ENCODE measurements around the gene ADAMTSL5.

Gene ADAMTSL5

DNA sequence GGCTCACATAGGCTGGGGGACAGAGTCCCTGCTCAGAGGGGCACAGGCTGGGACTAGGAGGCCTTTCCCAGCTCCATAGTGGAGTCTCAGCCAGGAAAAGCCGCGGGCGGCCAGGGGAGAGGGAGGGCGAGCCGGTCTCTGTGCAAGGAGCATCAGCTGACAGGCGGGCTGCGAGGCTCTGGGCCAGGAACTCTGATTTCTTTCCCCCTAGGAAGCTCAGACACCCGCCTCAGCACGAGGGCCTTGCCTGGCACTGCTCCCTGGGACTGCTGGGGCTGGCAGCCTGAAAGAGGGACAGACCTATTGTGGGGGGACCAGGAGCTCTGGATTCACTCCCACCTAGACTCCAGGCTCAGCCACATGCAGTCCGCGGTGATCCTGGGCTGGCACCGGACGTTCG, 8.8 kb upstream of the ADAMTSL5 start:
- no peak for ATAC-seq
- no peak for TF ChIP-seq ZNF8 (CRISPR knock-in tag; IDR thresholded peaks at IDR 0.05)
- TF ChIP-seq ZNF565 (CRISPR knock-in tag; conservative IDR thresholded peaks at IDR 0.05; ENCODE audit: low read depth) = no peak
- TF ChIP-seq RARB (CRISPR knock-in tag; IDR thresholded peaks at IDR 0.05) = no peak
- TF ChIP-seq OSR1 (CRISPR knock-in tag; IDR thresholded peaks at IDR 0.05) = no peak
- TF ChIP-seq, protein P1, sequence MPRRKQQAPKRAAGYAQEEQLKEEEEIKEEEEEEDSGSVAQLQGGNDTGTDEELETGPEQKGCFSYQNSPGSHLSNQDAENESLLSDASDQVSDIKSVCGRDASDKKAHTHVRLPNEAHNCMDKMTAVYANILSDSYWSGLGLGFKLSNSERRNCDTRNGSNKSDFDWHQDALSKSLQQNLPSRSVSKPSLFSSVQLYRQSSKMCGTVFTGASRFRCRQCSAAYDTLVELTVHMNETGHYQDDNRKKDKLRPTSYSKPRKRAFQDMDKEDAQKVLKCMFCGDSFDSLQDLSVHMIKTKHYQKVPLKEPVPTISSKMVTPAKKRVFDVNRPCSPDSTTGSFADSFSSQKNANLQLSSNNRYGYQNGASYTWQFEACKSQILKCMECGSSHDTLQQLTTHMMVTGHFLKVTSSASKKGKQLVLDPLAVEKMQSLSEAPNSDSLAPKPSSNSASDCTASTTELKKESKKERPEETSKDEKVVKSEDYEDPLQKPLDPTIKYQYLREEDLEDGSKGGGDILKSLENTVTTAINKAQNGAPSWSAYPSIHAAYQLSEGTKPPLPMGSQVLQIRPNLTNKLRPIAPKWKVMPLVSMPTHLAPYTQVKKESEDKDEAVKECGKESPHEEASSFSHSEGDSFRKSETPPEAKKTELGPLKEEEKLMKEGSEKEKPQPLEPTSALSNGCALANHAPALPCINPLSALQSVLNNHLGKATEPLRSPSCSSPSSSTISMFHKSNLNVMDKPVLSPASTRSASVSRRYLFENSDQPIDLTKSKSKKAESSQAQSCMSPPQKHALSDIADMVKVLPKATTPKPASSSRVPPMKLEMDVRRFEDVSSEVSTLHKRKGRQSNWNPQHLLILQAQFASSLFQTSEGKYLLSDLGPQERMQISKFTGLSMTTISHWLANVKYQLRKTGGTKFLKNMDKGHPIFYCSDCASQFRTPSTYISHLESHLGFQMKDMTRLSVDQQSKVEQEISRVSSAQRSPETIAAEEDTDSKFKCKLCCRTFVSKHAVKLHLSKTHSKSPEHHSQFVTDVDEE (CRISPR knock-in tag; IDR thresholded peaks at IDR 0.05) = no peak
- TF ChIP-seq BACH2 (CRISPR knock-in tag; IDR thresholded peaks at IDR 0.05; ENCODE audit: borderline replicate concordance) = no peak
- no peak for TF ChIP-seq SNAI2 (CRISPR knock-in tag; IDR thresholded peaks at IDR 0.05)
- no peak for TF ChIP-seq GLIS3 (CRISPR knock-in tag; IDR thresholded peaks at IDR 0.05)
- no peak for TF ChIP-seq CSRNP3 (CRISPR knock-in tag; IDR thresholded peaks at IDR 0.05)
- TF ChIP-seq POU6F1 (CRISPR knock-in tag; IDR thresholded peaks at IDR 0.05; ENCODE audit: borderline replicate concordance, low read depth) = no peak
- TF ChIP-seq ZFP30 (CRISPR knock-in tag; IDR thresholded peaks at IDR 0.05) = no peak
- TF ChIP-seq ESRRG (CRISPR knock-in tag; IDR thresholded peaks at IDR 0.05) = no peak
- no peak for TF ChIP-seq TOX (CRISPR knock-in tag; IDR thresholded peaks at IDR 0.05; ENCODE audit: borderline replicate concordance)
- no peak for TF ChIP-seq CSDC2 (CRISPR knock-in tag; IDR thresholded peaks at IDR 0.05)
- no peak for TF ChIP-seq ZNF70 (CRISPR knock-in tag; IDR thresholded peaks at IDR 0.05)
- no peak for TF ChIP-seq PATZ1 (CRISPR knock-in tag; IDR thresholded peaks at IDR 0.05; ENCODE audit: borderline replicate concordance)

DNA sequence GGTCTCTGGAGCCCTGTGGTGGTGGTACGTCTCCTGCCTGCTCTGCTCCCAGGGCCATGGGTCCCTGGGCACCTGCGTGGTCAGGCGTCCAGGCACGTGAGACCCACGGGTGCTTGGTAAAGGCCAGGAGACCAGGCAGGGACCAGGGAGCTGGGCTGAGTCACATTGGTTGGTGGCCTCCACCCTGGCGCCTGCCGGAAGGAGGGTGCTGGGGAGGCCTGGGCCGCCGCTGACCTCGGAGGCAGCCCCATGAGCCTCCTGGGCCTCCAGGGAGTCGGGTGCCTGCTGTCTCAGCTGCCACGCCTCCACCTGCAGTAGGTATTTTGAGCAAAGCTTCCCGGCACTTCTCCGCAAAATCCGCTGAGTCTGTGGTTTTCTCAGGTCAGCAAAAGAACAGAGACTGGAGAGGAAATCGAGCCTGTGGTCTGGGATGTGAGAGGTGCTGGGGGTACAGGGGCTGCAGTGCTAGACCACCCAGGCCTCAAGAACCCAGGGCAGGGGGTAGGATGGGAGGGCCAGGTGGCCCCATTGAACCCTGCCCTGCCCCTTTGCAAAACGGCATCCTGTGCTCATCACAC, 7.5 kb upstream of the ADAMTSL5 start:
- no peak for ATAC-seq
- TF ChIP-seq ZFP30 (CRISPR knock-in tag; IDR thresholded peaks at IDR 0.05) (no peak), OSR1 (CRISPR knock-in tag; IDR thresholded peaks at IDR 0.05) (no peak), SNAI2 (CRISPR knock-in tag; IDR thresholded peaks at IDR 0.05) (no peak), POU6F1 (CRISPR knock-in tag; IDR thresholded peaks at IDR 0.05; ENCODE audit: borderline replicate concordance, low read depth) (no peak), ARNTL (CRISPR knock-in tag; IDR thresholded peaks at IDR 0.05; ENCODE audit: borderline replicate concordance, low read depth) (no peak), ZNF70 (CRISPR knock-in tag; IDR thresholded peaks at IDR 0.05) (no peak), PATZ1 (CRISPR knock-in tag; IDR thresholded peaks at IDR 0.05; ENCODE audit: borderline replicate concordance) (no peak), CSRNP3 (CRISPR knock-in tag; IDR thresholded peaks at IDR 0.05) (no peak), TOX (CRISPR knock-in tag; IDR thresholded peaks at IDR 0.05; ENCODE audit: borderline replicate concordance) (no peak), ZNF8 (CRISPR knock-in tag; IDR thresholded peaks at IDR 0.05) (no peak), ZC3H10 (CRISPR knock-in tag; IDR thresholded peaks at IDR 0.05) (no peak), PPARA (CRISPR knock-in tag; IDR thresholded peaks at IDR 0.05; ENCODE audit: borderline replicate concordance) (no peak), ZFP3 (CRISPR knock-in tag; IDR thresholded peaks at IDR 0.05) (no peak), CREB5 (CRISPR knock-in tag; IDR thresholded peaks at IDR 0.05; ENCODE audit: low read depth) (no peak)
- TF ChIP-seq, protein P1 (CRISPR knock-in tag; IDR thresholded peaks at IDR 0.05) = no peak
